ENCODE data around the gene NEK6.
A peak's percentile ranks its signal among the peaks of the same experiment; 100 is the strongest.

NEK6 gene

DNA sequence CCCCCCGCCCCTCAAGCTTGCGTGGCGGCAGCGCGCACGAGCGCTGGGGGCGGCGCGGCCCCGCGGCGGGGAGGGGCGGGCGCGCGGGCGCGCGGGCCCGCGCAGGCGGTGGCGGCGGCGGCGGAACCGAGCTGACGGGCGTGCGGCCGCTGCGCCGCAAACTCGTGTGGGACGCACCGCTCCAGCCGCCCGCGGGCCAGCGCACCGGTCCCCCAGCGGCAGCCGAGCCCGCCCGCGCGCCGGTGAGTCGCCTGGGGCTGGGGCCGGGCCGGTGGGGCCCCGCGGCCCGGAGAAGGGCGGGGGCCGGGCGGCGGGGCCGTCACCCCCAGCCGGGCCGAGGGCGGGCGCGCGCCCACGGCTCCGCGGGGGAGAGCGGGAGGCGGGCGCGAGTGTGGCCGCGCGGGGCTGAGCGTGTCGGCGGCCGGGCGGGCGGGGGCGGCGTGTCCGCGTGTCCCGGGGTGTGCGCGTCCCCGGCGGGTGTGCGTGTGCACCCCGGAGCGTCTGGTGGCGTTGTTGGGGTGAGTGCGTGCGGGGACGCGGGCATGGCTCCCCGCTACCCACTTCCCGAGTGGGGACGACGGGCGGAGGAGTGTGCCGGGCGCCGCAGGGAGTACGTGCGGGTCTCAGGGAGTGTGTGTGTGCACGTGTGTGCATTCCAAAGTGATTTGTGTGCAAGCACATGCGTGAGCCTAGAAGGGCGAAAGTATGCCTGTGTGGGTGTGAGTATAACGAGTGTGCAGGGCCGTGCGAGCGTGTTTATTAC, at the start of gene NEK6:
TSS of gene NEK6 (plus strand) at position 106 of the 763 bp plus-strand sequence. CDS start 44,016 bp downstream, outside the sequence.
- peaks cover 75% of the 10 kb centered on the region for H3K4me1 Mint-ChIP-seq (ENCODE audit: low read depth)
- H3K9me3 Mint-ChIP-seq, result no peaks in the 10 kb centered on the region
- H3K27ac Mint-ChIP-seq, result peak within 1 kb of the TSS; percentile 90
- peak within 1 kb of the TSS; percentile 94 for H3K4me3 Mint-ChIP-seq
- no peaks in the 10 kb centered on the region for H3K27me3 Mint-ChIP-seq
- H3K36me3 Mint-ChIP-seq (ENCODE audit: low read depth), result peaks cover 31% of the 10 kb centered on the region
- intact Hi-C loops (cut with micrococcal nuclease), result loop anchor here (2.0 to 5.0 kb wide), 4 partner anchors 15 to 56 kb away; no protein-coding TSS in a partner anchor

DNA sequence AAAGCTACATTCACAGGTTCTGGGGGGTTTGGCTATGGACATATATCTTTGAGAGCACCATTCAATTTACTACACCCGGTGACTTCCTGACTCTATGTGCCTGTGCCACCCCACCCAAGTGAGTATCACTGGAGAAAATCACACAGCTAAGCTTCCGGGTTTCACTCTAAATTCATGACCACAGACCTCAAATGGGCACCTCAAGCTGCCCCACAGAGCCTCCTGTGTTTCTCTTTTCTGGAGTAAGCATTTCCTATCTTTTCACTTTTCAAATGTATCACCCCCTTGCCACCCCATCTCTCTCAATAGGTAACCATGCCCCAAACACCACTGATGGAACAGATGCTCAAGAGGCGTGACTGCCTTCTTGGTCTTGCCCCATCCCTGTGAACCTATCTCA, 49.2 kb upstream of the NEK6 start:
- intact Hi-C loops (cut with micrococcal nuclease), result no loop called here
- no peak overlapping the region for H3K4me3 Mint-ChIP-seq
- H3K36me3 Mint-ChIP-seq (ENCODE audit: low read depth), result no peaks in the 10 kb centered on the region
- peak overlapping the region; percentile 20 for H3K27ac Mint-ChIP-seq
- peaks cover 90% of the 10 kb centered on the region for H3K4me1 Mint-ChIP-seq (ENCODE audit: low read depth)
- H3K9me3 Mint-ChIP-seq, result no peaks in the 10 kb centered on the region
- H3K27me3 Mint-ChIP-seq, result no peaks in the 10 kb centered on the region

DNA sequence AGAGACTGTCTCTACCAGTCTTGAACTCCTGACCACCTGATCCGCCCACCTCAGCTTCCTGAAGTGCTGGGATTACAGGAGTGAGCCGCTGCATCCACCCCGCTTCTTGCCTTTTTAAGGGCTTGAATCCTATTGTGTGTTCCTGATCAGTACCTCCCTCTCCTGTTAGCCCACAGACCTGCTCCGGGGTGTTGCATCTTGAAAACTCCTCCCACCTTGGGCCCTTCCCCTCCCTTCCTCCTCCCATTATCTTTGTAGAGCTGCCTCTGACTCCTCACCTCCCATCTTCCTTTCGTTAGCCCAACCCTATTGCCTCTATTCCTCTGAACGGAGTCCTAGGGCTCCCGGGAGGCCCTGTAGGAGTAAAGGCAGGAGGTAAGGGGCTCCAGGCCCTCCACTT, 48.5 kb upstream of the NEK6 start:
- intact Hi-C loops (cut with micrococcal nuclease), result no loop called here
- no peaks in the 10 kb centered on the region for H3K36me3 Mint-ChIP-seq (ENCODE audit: low read depth)
- H3K27ac Mint-ChIP-seq, result peak overlapping the region; percentile 20
- H3K4me3 Mint-ChIP-seq, result no peak overlapping the region
- H3K4me1 Mint-ChIP-seq (ENCODE audit: low read depth), result peaks cover 90% of the 10 kb centered on the region
- no peaks in the 10 kb centered on the region for H3K9me3 Mint-ChIP-seq
- no peaks in the 10 kb centered on the region for H3K27me3 Mint-ChIP-seq

DNA sequence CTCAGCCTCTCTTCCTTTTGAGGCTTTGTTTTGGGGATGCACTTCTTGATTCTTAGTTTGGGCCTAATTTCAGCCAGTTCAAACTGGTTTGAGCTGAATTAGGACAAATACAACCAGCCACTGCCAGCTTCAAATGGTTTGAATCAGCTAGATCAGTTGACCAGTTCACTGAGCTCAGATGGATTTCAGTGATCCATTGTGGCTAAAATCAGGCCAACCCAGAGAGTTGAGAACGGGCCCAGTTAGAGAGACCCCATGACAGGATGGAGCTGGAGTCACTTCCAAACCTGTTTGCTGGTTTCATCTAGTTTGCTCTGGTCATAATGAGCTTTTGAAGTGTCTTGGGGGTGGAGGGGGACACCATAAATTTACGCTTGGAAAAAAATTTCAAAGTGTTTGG, 48.0 kb upstream of the NEK6 start:
- Mint-ChIP-seq H3K36me3 (ENCODE audit: low read depth) (no peaks in the 10 kb centered on the region), H3K27ac (peak overlapping the region; percentile 20), H3K27me3 (no peaks in the 10 kb centered on the region), H3K4me1 (ENCODE audit: low read depth) (peaks cover 90% of the 10 kb centered on the region), H3K4me3 (no peak overlapping the region), H3K9me3 (no peaks in the 10 kb centered on the region)
- intact Hi-C loops (cut with micrococcal nuclease), result no loop called here

GRCh38 chr9:124210697-124211096, 47.1 kb upstream of the NEK6 start:
- H3K27me3 Mint-ChIP-seq, result no peaks in the 10 kb centered on the region
- H3K27ac Mint-ChIP-seq, result no peak overlapping the region
- H3K36me3 Mint-ChIP-seq (ENCODE audit: low read depth), result no peaks in the 10 kb centered on the region
- intact Hi-C loops (cut with micrococcal nuclease), result no loop called here
- no peak overlapping the region for H3K4me3 Mint-ChIP-seq
- H3K4me1 Mint-ChIP-seq (ENCODE audit: low read depth), result peaks cover 90% of the 10 kb centered on the region
- no peaks in the 10 kb centered on the region for H3K9me3 Mint-ChIP-seq

DNA sequence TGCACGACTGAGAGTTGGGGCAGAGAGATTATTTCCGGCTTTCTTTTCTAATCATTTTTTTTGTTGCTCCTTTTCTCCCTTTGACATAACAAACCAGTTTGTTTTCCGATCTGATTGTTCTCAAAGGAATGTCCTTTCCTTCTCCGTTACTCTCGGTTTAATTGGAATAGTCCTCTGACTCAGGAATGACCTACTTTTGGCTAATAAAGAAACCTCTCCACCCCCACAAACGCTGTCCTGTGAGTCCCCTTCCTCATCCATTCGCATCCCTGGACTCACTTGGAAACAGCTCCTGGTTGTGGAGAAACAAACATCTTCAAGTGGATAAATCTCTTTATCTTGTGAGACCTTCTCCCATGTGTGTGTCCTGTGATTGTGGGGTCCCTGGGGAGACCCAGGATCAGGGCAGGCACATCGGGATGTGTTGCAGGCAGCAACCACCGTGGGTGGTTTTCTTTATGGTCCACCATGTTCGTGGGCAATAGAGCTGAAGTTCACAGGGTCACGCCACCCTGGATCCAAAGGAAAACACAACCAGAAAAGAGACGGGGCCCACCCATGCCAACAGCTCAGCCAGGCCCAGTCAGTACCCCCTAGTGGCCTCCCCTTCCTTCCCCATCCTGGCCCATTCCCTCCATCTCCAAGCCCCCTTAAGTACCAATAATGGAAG, 45.2 kb upstream of the NEK6 start:
- Mint-ChIP-seq H3K27me3 (no peaks in the 10 kb centered on the region), H3K27ac (peak overlapping the region; percentile 61), H3K36me3 (ENCODE audit: low read depth) (no peaks in the 10 kb centered on the region), H3K9me3 (no peaks in the 10 kb centered on the region), H3K4me3 (no peak overlapping the region), H3K4me1 (ENCODE audit: low read depth) (peaks cover 92% of the 10 kb centered on the region)
- intact Hi-C loops (cut with micrococcal nuclease), result no loop called here

DNA sequence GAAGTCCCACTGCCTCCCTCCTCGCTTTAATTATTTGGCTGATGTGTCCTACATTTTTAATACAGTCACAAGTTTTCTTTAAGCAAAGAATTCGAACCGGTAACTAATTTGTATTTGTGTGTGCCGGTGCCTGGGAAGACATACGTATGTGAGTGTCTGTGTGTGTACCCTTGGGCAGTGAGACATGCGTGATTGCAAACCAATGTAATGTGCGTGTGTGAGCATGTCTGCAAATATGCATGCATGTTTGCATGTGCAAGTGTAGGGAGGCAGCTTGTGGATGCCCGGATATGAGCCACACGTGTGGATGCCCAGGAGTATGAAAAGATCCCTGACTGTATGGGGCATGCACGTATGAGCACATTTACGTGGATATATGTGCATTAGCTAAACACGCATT, 44.4 kb upstream of the NEK6 start:
- Mint-ChIP-seq H3K9me3 (no peaks in the 10 kb centered on the region), H3K27ac (no peak overlapping the region), H3K36me3 (ENCODE audit: low read depth) (no peaks in the 10 kb centered on the region), H3K4me1 (ENCODE audit: low read depth) (peaks cover 95% of the 10 kb centered on the region), H3K4me3 (no peak overlapping the region), H3K27me3 (no peaks in the 10 kb centered on the region)
- intact Hi-C loops (cut with micrococcal nuclease), result no loop called here

DNA sequence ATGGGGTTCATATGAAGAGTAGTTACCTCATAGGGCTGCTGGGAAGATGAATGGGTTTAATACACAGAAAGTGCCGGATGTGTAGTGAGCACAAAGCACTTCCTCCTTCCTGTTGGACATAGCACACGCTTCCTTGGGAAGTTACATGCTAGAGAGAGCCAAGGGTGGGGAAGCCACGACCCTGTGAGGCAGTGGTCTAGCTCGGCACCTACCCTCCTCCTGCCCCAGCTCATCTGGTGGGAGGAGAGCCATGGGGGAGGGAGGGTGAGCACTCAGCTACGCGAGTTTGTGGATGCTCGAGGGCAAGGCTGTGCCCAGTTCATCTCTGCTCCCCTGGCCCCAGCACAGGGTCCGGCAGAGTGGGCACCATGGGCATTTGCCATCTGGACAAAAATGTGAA, 43.6 kb upstream of the NEK6 start:
- Mint-ChIP-seq H3K27ac (peak overlapping the region; percentile 84), H3K36me3 (ENCODE audit: low read depth) (no peaks in the 10 kb centered on the region), H3K27me3 (no peaks in the 10 kb centered on the region), H3K4me1 (ENCODE audit: low read depth) (peaks cover 95% of the 10 kb centered on the region), H3K9me3 (no peaks in the 10 kb centered on the region), H3K4me3 (no peak overlapping the region)
- intact Hi-C loops (cut with micrococcal nuclease), result no loop called here

DNA sequence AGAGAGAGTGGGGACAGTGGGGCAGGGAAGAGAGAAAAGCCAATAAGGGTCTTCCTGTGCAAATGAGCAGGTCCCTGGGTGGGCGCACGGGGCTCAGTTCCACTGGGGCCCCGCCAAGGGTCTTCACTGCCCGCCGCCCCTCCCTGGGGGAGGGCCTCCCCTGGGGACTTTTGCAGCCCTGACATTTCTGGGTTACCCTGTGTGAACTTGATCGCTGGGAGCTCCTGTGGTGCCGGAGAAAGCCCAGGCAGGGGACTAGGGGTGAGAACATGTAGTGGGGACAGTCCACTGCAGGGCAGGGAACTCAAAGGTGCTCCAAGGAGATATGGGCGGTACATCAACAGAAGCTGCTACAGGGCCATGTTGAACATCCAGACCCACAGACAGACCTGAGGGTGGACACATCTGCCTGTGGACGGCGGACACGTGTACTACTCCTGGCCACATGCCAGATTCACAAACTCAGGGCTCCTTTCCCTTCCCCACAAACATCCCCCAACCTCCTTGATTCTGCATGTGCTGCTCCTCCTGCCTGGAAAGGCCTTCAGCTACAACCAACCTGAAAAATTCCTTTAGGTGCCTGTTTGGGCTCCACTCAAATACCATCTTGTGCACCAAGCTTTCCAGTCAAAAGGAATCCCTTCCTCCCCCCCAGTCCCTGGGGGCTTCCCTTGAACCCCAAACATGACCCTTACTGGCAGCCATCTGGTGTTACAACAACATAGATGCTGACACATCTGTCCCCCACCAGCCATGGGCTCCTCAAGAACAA, 43.0 kb upstream of the NEK6 start:
- H3K27me3 Mint-ChIP-seq, result no peaks in the 10 kb centered on the region
- H3K36me3 Mint-ChIP-seq (ENCODE audit: low read depth), result no peaks in the 10 kb centered on the region
- intact Hi-C loops (cut with micrococcal nuclease), result no loop called here
- H3K9me3 Mint-ChIP-seq, result no peaks in the 10 kb centered on the region
- peaks cover 91% of the 10 kb centered on the region for H3K4me1 Mint-ChIP-seq (ENCODE audit: low read depth)
- peak overlapping the region; percentile 84 for H3K27ac Mint-ChIP-seq
- no peak overlapping the region for H3K4me3 Mint-ChIP-seq

DNA sequence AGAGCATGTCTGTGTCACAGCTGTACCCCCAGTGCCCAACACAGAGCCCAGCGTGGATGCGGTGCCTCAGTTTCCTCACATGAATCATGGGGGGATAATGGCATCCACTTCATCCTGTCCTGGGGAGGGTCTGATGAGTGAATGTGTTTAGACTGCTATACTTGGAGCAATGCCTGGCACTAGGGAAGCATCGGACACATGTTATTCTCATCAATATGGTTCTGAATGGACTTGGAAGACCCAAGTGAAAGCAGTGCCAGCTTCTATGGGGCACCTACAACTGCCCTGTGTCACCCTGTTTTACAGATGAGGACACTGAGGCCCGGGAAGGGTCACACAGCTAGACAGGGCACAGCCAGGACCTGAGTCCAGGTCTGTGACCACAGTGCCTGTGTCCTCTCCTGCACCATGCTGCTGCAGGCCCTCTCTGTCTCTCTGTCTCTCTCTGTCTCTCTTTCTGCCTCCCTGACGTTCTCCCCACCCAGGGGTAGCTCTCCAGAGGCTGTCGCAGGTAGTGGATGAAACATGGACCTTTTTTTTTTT, 42.3 kb upstream of the NEK6 start:
- H3K36me3 Mint-ChIP-seq (ENCODE audit: low read depth), result no peaks in the 10 kb centered on the region

GRCh38 chr9:124215956-124216355, 41.8 kb upstream of the NEK6 start:
- H3K36me3 Mint-ChIP-seq (ENCODE audit: low read depth), result no peaks in the 10 kb centered on the region
- peaks cover 92% of the 10 kb centered on the region for H3K4me1 Mint-ChIP-seq (ENCODE audit: low read depth)
- no peaks in the 10 kb centered on the region for H3K27me3 Mint-ChIP-seq
- no peaks in the 10 kb centered on the region for H3K9me3 Mint-ChIP-seq
- intact Hi-C loops (cut with micrococcal nuclease), result loop anchor here (2.0 kb wide), 1 partner anchor 13 kb away; no protein-coding TSS in a partner anchor
- peak overlapping the region; percentile 84 for H3K27ac Mint-ChIP-seq
- H3K4me3 Mint-ChIP-seq, result no peak overlapping the region

More for the DNA sequence above, 42.3 kb upstream of the NEK6 start:
- peaks cover 90% of the 10 kb centered on the region for H3K4me1 Mint-ChIP-seq (ENCODE audit: low read depth)
- no peak overlapping the region for H3K4me3 Mint-ChIP-seq
- peak overlapping the region; percentile 84 for H3K27ac Mint-ChIP-seq
- intact Hi-C loops (cut with micrococcal nuclease), result no loop called here
- H3K27me3 Mint-ChIP-seq, result no peaks in the 10 kb centered on the region
- no peaks in the 10 kb centered on the region for H3K9me3 Mint-ChIP-seq

- peak overlapping the region; percentile 84 for H3K27ac Mint-ChIP-seq
- H3K9me3 Mint-ChIP-seq, result no peaks in the 10 kb centered on the region
- H3K36me3 Mint-ChIP-seq (ENCODE audit: low read depth), result no peaks in the 10 kb centered on the region
- intact Hi-C loops (cut with micrococcal nuclease), result loop anchor here (2.0 kb wide), 1 partner anchor 14 kb away; no protein-coding TSS in a partner anchor
- peaks cover 92% of the 10 kb centered on the region for H3K4me1 Mint-ChIP-seq (ENCODE audit: low read depth)
- H3K4me3 Mint-ChIP-seq, result peak overlapping the region; percentile 51
- H3K27me3 Mint-ChIP-seq, result no peaks in the 10 kb centered on the region
Measured at GRCh38 chr9:124216474-124217176, 41.1 kb upstream of the NEK6 start.

- Mint-ChIP-seq H3K36me3 (ENCODE audit: low read depth) (no peaks in the 10 kb centered on the region), H3K4me1 (ENCODE audit: low read depth) (peaks cover 92% of the 10 kb centered on the region), H3K27me3 (no peaks in the 10 kb centered on the region), H3K27ac (peak overlapping the region; percentile 84), H3K4me3 (no peak overlapping the region), H3K9me3 (no peaks in the 10 kb centered on the region)
- intact Hi-C loops (cut with micrococcal nuclease), result loop anchor here (2.0 kb wide), 1 partner anchor 15 kb away; no protein-coding TSS in a partner anchor
Measured at GRCh38 chr9:124217836-124218437, 39.8 kb upstream of the NEK6 start.
